Fibroblast of villous mesenchyme (primary cell): ENCODE data around the gene SRBD1. TPM values are rescaled to one million over a fixed set of nuclear protein-coding genes. Genes with fewer than 3 reads are reported as not detected.

Experiments used
- DNase-seq: peaks from one replicate; pipeline ENCODE4 v3.0.0-alpha.2; 2010; ENCODE audit warnings: low read depth
- H3K4me3 ChIP-seq: 2 replicates; pipeline ENCODE4 v1.5.1; 2011; ENCODE audit warnings: low read depth, mild to moderate bottlenecking, low read length
- CTCF ChIP-seq: IDR thresholded peaks from 2 replicates; pipeline ENCODE4 v1.5.1; 2012; ENCODE audit warnings: low read depth, mild to moderate bottlenecking, low read length; ENCODE audit not compliant: insufficient read depth
- total RNA-seq: library from RNA; depleted of rRNA; stranded (reverse); fragments of >200 nt; gene quantifications from 2 replicates; pipeline ENCODE4 v1.2.3, GENCODE V29; 2012

SRBD1 gene
- total RNA-seq, 1 donor: 31.1 TPM

GRCh38 chr2:45484965-45485364, 126.1 kb downstream of the SRBD1 start:
- no peak for TF ChIP-seq CTCF
- no peak for DNase-seq
- H3K4me3 ChIP-seq: no peak overlapping the region

GRCh38 chr2:45483997-45484396, 127.1 kb downstream of the SRBD1 start:
- TF ChIP-seq CTCF: peak; percentile 34
- no peak overlapping the region for H3K4me3 ChIP-seq
- DNase-seq: peak; percentile 12

- no peak for DNase-seq
- no peak for TF ChIP-seq CTCF
- H3K4me3 ChIP-seq: no peak overlapping the region
Observed at GRCh38 chr2:45477546-45477945, 133.5 kb downstream of the SRBD1 start.

- DNase-seq: no peak
- H3K4me3 ChIP-seq: no peak overlapping the region
- TF ChIP-seq CTCF: no peak
Observed at GRCh38 chr2:45470531-45470930, 140.5 kb downstream of the SRBD1 start.

- peak; percentile 21 for DNase-seq
- no peak overlapping the region for H3K4me3 ChIP-seq
- no peak for TF ChIP-seq CTCF
Observed at GRCh38 chr2:45469314-45470099, 141.6 kb downstream of the SRBD1 start.

- no peak for DNase-seq
- H3K4me3 ChIP-seq: no peak overlapping the region
- no peak for TF ChIP-seq CTCF
Observed at GRCh38 chr2:45468279-45468678, 142.8 kb downstream of the SRBD1 start.

- no peak overlapping the region for H3K4me3 ChIP-seq
- no peak for TF ChIP-seq CTCF
- DNase-seq: no peak
Observed at GRCh38 chr2:45466053-45466452, 145.0 kb downstream of the SRBD1 start.
